Fibroblast of villous mesenchyme (primary cell): ENCODE measurements around the gene GRIN3B. TPM values are rescaled to one million over a fixed set of nuclear protein-coding genes. Genes with fewer than 3 reads are reported as not detected.
A peak's percentile ranks its signal among the peaks of the same experiment; 100 is the strongest.

Experiments
- DNase-seq: peaks from one replicate; pipeline ENCODE4 v3.0.0-alpha.2; 2010; ENCODE audit warnings: low read depth
- H3K4me3 ChIP-seq: 2 replicates; pipeline ENCODE4 v1.5.1; 2011; ENCODE audit warnings: low read depth, mild to moderate bottlenecking, low read length
- total RNA-seq: library from RNA; depleted of rRNA; stranded (reverse); fragments of >200 nt; gene quantifications from 2 replicates; pipeline ENCODE4 v1.2.3, GENCODE V29; 2012
- TF ChIP-seq, protein P1 (sequence below): IDR thresholded peaks from 2 replicates; pipeline ENCODE4 v1.5.1; 2012; ENCODE audit warnings: low read depth, mild to moderate bottlenecking, low read length; ENCODE audit not compliant: insufficient read depth

The GRIN3B gene
- total RNA-seq, 1 donor = under 0.01 TPM

- DNase-seq = no peak
- H3K4me3 ChIP-seq = no peak overlapping the region
- TF ChIP-seq, protein P1, sequence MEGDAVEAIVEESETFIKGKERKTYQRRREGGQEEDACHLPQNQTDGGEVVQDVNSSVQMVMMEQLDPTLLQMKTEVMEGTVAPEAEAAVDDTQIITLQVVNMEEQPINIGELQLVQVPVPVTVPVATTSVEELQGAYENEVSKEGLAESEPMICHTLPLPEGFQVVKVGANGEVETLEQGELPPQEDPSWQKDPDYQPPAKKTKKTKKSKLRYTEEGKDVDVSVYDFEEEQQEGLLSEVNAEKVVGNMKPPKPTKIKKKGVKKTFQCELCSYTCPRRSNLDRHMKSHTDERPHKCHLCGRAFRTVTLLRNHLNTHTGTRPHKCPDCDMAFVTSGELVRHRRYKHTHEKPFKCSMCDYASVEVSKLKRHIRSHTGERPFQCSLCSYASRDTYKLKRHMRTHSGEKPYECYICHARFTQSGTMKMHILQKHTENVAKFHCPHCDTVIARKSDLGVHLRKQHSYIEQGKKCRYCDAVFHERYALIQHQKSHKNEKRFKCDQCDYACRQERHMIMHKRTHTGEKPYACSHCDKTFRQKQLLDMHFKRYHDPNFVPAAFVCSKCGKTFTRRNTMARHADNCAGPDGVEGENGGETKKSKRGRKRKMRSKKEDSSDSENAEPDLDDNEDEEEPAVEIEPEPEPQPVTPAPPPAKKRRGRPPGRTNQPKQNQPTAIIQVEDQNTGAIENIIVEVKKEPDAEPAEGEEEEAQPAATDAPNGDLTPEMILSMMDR = peak; percentile 23
These were observed 35.9 kb downstream of the GRIN3B start for GRCh38 chr19:1035998-1036621.

DNA sequence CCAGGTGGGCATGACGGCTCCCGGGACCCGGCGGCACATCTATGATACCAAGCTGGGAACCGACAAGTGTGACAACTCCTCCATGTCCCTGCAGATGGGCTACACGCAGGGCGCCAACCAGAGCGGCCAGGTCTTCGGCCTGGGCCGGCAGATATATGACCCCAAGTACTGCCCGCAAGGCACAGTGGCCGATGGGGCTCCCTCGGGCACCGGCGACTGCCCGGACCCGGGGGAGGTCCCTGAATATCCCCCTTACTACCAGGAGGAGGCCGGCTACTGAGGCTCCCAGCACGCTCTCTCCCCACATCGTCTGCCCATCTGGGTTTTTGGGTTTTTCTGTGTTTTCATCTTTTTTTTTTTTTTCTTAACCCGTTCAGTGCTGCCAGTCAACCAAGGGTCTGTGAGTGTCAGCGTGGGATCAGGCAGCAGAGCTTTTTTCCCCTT is 37.4 kb downstream of the GRIN3B start:
- TF ChIP-seq, protein P1 = no peak
- H3K4me3 ChIP-seq = no peak overlapping the region
- no peak for DNase-seq

DNA sequence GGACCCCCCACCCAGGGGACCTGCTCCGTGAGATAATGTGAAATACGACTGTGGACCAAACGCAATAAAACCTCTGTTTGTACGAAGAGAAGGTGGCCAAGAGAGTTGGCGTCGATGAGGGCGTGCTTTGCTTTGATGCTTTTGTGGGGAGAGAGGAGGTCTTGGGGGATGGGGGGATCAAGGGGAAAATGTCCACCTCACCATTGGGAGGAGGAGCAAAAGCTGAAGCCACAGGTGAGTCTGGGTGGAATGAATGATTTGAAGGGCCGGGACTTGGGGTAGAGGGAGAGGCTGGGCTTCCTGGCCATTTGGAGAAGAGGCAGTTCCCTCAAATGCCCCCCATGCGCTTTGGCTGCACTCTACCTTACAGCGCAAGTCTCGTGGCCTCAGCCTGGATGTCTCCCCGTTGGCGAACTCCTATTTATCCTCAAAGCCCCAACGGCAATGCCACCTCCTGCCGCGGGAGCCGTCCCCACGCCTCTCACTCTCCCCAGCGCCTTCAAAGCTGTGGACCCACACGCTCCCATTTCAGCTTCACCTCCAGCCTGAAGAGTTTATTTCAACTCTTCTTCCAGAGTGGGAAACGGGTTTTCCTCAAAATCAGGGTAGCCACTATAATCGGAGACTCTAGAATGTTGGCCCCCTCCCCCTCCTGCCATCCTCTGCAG is 38.9 kb downstream of the GRIN3B start:
- DNase-seq = no peak
- TF ChIP-seq, protein P1 = no peak
- no peak overlapping the region for H3K4me3 ChIP-seq

DNA sequence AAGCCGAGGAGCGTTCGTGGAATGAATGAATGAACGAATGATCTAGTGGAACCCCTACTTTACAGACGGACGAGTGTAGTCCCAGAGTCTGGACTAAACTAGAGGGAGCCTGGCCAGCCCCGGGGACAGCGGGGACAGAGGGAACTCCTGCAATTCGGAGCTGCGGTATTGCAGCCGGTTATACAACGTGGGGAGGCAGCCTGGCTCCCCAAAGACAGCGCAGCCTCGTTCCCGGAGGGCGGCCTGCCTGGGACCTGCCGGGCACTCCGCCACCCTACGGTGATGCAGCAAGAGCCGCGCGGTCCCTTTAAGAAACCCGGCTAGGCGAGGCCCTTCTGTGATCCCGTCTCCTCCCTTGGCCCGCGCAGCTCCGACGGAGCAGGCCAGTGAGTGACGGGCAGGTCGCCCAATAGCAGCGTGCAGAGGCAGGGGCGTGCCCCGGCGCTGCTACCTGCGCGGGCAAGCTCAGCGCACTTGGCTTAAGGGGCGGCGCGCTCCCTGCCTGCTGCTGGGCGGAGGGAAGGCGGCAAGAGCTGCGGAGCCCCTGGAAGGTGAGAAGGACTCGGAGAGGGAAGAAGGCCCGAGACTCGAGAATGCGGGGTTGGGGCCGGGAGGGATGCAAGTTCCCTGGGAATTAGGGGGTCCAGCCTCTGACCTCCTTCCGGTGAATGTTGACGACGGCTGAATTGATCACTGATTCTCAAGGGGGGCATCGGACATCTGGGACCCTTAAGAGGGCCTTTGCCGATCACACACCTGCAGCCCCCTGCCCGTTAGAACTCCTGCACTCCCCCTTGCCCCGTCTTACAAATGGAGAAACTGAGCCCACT is 39.6 kb downstream of the GRIN3B start, which contains the start of gene ABCA7:
TSS of gene ABCA7 (plus strand) at position 462 of the 830 bp plus-strand sequence. CDS start 1,255 bp downstream, outside the sequence.
- H3K4me3 ChIP-seq = peak within 1 kb of the TSS; percentile 66
- DNase-seq = peak; percentile 98

DNA sequence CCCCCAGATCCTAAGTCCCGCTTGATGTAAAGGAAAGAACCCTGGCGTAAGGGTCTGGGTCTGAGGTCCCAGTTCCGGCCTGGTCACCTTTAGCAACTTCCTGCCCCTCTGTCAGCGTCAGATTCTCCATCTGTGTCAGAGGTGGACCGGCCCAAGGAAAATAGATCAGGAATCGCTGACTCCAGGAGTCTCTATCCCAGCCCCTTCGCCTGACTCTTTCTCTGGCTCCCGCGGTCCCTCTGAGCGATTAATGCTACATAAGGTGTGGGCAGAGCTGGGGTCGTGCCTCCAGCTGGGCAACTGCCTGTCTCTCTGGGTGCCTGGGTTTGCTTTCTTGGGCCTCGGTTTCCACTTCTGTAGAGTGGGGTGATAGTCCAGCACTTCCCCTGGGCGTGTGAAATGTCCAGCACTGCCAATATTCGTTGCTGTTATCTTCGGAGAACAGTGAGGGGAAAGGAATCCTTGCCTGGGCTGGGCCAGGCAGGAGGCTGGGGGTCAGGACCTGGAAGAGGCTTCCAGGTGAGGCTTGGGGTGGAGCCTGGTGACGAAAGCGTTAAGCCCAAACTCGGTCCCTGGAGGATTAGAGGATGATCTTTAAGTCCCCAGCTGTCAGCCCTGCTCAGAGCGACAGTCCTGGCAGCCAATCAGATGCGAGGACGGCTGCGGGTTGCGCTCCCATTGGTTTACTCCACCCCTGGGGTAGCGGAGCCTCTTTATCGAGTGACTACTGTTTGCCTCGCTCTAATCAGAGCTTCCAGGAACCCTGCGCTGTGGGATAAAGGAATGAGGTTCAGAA is 40.5 kb downstream of the GRIN3B start:
- TF ChIP-seq, protein P1 = no peak
- DNase-seq = peak; percentile 96
- peak overlapping the region; percentile 66 for H3K4me3 ChIP-seq

More for the DNA sequence above, 39.6 kb downstream of the GRIN3B start, which contains the start of gene ABCA7:
- TF ChIP-seq, protein P1 = no peak

- no peak for DNase-seq
- TF ChIP-seq, protein P1 = no peak
- H3K4me3 ChIP-seq = peak overlapping the region; percentile 66
These were observed 41.1 kb downstream of the GRIN3B start for GRCh38 chr19:1041272-1041834.
